GM23338 (cell line): ENCODE data around the gene LEFTY1. TPM values are rescaled to one million over a fixed set of nuclear protein-coding genes. Genes with fewer than 3 reads are reported as not detected.
A peak's percentile ranks its signal among the peaks of the same experiment; 100 is the strongest.

Source experiments
- ATAC-seq: fragments of 200-7000 bp; cut with Tn5 transposase; 3 replicates; pipeline ENCODE4 v1.9.1; 2020
- DNase-seq: peaks from one replicate; pipeline ENCODE4 v3.0.0-alpha.2; 2015; ENCODE audit warnings: low spot score
- H2AFZ ChIP-seq: fragments of 200-600 bp; sonication (generic); 2 replicates; pipeline ENCODE4 v1.8.0; 2016; ENCODE audit warnings: antibody characterized with exemption, mild to moderate bottlenecking, moderate library complexity
- H3F3A ChIP-seq: fragments of 200-600 bp; sonication (generic); replicated peaks from 2 replicates; pipeline ENCODE4 v1.8.0; 2017; ENCODE audit warnings: antibody characterized with exemption, mixed run types, low read depth
- H3K27ac ChIP-seq: fragments of 200-600 bp; sonication (generic); 2 replicates; pipeline ENCODE4 v1.6.1; 2016; ENCODE audit warnings: low read depth
- H3K27me3 ChIP-seq: fragments of 200-600 bp; sonication (generic); 2 replicates; pipeline ENCODE4 v1.8.0; 2016; ENCODE audit warnings: mild to moderate bottlenecking, mixed run types, moderate library complexity; ENCODE audit not compliant: insufficient read depth
- H3K36me3 ChIP-seq: fragments of 200-600 bp; sonication (generic); 2 replicates; pipeline ENCODE4 v1.8.0; 2016; ENCODE audit warnings: mild to moderate bottlenecking; ENCODE audit not compliant: insufficient read depth
- H3K4me1 ChIP-seq: fragments of 200-600 bp; sonication (generic); 2 replicates; pipeline ENCODE4 v1.8.0; 2016; ENCODE audit warnings: mild to moderate bottlenecking, moderate library complexity; ENCODE audit not compliant: insufficient read depth
- H3K4me2 ChIP-seq: fragments of 200-600 bp; sonication (generic); 2 replicates; pipeline ENCODE4 v1.7.1; 2017; ENCODE audit warnings: mixed run types
- H3K4me3 ChIP-seq: fragments of 200-600 bp; sonication (generic); 2 replicates; pipeline ENCODE4 v1.6.1; 2016; ENCODE audit warnings: mixed run types
- H3K79me2 ChIP-seq: fragments of 200-600 bp; sonication (generic); replicated peaks from 2 replicates; pipeline ENCODE4 v1.8.0; 2017; ENCODE audit warnings: mild to moderate bottlenecking; ENCODE audit not compliant: insufficient read depth
- H3K9me2 ChIP-seq: fragments of 200-600 bp; sonication (generic); 2 replicates; pipeline ENCODE4 v1.8.0; 2017; ENCODE audit not compliant: insufficient read depth
- H4K20me1 ChIP-seq: fragments of 200-600 bp; sonication (generic); replicated peaks from 2 replicates; pipeline ENCODE4 v1.8.0; 2017; ENCODE audit warnings: mild to moderate bottlenecking; ENCODE audit not compliant: insufficient read depth
- H3K27ac Mint-ChIP-seq: 2 replicates; pipeline ENCODE4 v1.8.0; 2020; ENCODE audit warnings: inconsistent platforms, mild to moderate bottlenecking, moderate library complexity, mixed read lengths
- H3K27me3 Mint-ChIP-seq: 3 replicates; pipeline ENCODE4 v1.8.0; 2022; ENCODE audit warnings: low read depth, mild to moderate bottlenecking, moderate library complexity, mixed read lengths, inconsistent platforms; ENCODE audit not compliant: insufficient read depth, poor library complexity
- H3K36me3 Mint-ChIP-seq: 3 replicates; pipeline ENCODE4 v1.8.0; 2021; ENCODE audit warnings: low read depth, mild to moderate bottlenecking, inconsistent platforms, moderate library complexity, mixed read lengths
- H3K4me1 Mint-ChIP-seq: 3 replicates; pipeline ENCODE4 v1.8.0; 2020; ENCODE audit warnings: mild to moderate bottlenecking, inconsistent platforms, mixed read lengths
- H3K4me3 Mint-ChIP-seq: 3 replicates; pipeline ENCODE4 v1.8.0; 2021; ENCODE audit warnings: moderate library complexity, mild to moderate bottlenecking, inconsistent platforms, mixed read lengths
- H3K9me3 Mint-ChIP-seq: 3 replicates; pipeline ENCODE4 v1.8.0; 2020; ENCODE audit warnings: moderate library complexity, mild to moderate bottlenecking, inconsistent platforms, mixed read lengths
- EZH2 ChIP-seq: fragments of 200-600 bp; sonication (generic); IDR thresholded peaks from one replicate; pipeline ENCODE4 v1.8.0; 2017; ENCODE audit warnings: antibody characterized with exemption, mild to moderate bottlenecking, low read depth; ENCODE audit not compliant: unreplicated experiment
- EZH2phosphoT487 ChIP-seq: fragments of 200-600 bp; sonication (generic); IDR thresholded peaks from one replicate; pipeline ENCODE4 v1.8.1; 2018; ENCODE audit warnings: antibody characterized with exemption; ENCODE audit not compliant: unreplicated experiment
- JUNB ChIP-seq: IDR thresholded peaks from one replicate; pipeline ENCODE4 v1.6.1; 2016; ENCODE audit warnings: antibody characterized with exemption; ENCODE audit not compliant: unreplicated experiment
- NANOG ChIP-seq: IDR thresholded peaks from 2 replicates; pipeline ENCODE4 v1.6.1; 2016; ENCODE audit warnings: antibody characterized with exemption, borderline replicate concordance
- ZNF114 ChIP-seq: fragments of 250-450 bp; sonication (Bioruptor Pico); IDR thresholded peaks from 2 replicates; pipeline ENCODE4 v1.5.0; 2020; ENCODE audit warnings: mild to moderate bottlenecking, moderate library complexity
- polyA plus RNA-seq: library from polyadenylated mRNA; unstranded; fragments of >200 nt; fragmentation: Nextera tagmentation; extraction: Ambion mirVana; gene quantifications from 2 replicates; pipeline ENCODE4 v1.2.1, GENCODE V29; 2016
- total RNA-seq: library from RNA; depleted of rRNA; stranded (reverse); fragments of >200 nt; shearing (Covaris generic); gene quantifications from 2 replicates; pipeline ENCODE4 v1.2.3, GENCODE V29; 2014
- TF ChIP-seq, protein P1 (sequence below): IDR thresholded peaks from 2 replicates; pipeline ENCODE4 v1.6.1; 2016; ENCODE audit warnings: antibody characterized with exemption
- TF ChIP-seq, protein P2 (sequence below): IDR thresholded peaks from one replicate; pipeline ENCODE4 v1.6.1; 2018; ENCODE audit warnings: antibody characterized with exemption; ENCODE audit not compliant: unreplicated experiment
- TF ChIP-seq, protein P3 (sequence below): fragments of 250-450 bp; sonication (Bioruptor Pico); IDR thresholded peaks from 2 replicates; pipeline ENCODE4 v1.5.0; 2020; ENCODE audit warnings: mild to moderate bottlenecking, moderate library complexity

LEFTY1 gene
- total and polyA plus RNA-seq, 2 experiments from 2014 or later = 27.5 to 65.4 TPM

DNA sequence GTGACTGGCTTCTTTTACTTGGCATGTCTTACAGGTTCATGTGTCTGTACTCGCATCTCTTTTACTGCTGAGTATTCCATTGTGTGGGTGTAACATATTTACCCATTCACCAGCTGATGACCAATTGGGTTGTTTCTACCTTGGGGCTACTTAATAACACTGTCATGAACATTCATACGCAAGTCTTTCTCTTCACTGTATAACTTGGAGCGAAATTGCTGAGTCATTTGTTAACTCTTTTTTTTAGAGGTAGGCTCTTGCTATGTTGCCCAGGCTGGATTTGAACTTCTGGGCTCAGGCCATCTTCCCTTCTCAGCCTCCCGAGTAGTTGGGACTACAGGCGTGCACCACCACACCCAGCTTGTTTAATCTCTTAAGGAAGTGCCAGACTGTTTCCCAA is 28.6 kb upstream of the LEFTY1 start:
- H3K9me3 Mint-ChIP-seq = no peaks in the 10 kb centered on the region
- H2AFZ ChIP-seq = no peak overlapping the region
- H3K4me1 Mint-ChIP-seq = peaks cover 11% of the 10 kb centered on the region
- H3K4me3 ChIP-seq = no peak overlapping the region
- 0 out of 2 replicates have a peak, but pooled peaks cover 5% of the 10 kb centered on the region for H4K20me1 ChIP-seq
- no peak overlapping the region for H3K4me2 ChIP-seq
- no peaks in the 10 kb centered on the region for H3K27me3 ChIP-seq
- peaks cover 29% of the 10 kb centered on the region for H3K36me3 ChIP-seq
- H3K27ac Mint-ChIP-seq = peak overlapping the region; percentile 41; the same call in 1 of the 2 replicates
- H3K36me3 Mint-ChIP-seq = peaks cover 57% of the 10 kb centered on the region
- H3K27ac ChIP-seq = no peak overlapping the region
- TF ChIP-seq, protein P1, sequence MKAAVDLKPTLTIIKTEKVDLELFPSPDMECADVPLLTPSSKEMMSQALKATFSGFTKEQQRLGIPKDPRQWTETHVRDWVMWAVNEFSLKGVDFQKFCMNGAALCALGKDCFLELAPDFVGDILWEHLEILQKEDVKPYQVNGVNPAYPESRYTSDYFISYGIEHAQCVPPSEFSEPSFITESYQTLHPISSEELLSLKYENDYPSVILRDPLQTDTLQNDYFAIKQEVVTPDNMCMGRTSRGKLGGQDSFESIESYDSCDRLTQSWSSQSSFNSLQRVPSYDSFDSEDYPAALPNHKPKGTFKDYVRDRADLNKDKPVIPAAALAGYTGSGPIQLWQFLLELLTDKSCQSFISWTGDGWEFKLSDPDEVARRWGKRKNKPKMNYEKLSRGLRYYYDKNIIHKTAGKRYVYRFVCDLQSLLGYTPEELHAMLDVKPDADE = no peak
- TF ChIP-seq EZH2 (no peak), EZH2phosphoT487 (no peak), NANOG (no peak), JUNB (no peak), ZNF114 (CRISPR knock-in tag) (no peak)
- TF ChIP-seq, protein P2, sequence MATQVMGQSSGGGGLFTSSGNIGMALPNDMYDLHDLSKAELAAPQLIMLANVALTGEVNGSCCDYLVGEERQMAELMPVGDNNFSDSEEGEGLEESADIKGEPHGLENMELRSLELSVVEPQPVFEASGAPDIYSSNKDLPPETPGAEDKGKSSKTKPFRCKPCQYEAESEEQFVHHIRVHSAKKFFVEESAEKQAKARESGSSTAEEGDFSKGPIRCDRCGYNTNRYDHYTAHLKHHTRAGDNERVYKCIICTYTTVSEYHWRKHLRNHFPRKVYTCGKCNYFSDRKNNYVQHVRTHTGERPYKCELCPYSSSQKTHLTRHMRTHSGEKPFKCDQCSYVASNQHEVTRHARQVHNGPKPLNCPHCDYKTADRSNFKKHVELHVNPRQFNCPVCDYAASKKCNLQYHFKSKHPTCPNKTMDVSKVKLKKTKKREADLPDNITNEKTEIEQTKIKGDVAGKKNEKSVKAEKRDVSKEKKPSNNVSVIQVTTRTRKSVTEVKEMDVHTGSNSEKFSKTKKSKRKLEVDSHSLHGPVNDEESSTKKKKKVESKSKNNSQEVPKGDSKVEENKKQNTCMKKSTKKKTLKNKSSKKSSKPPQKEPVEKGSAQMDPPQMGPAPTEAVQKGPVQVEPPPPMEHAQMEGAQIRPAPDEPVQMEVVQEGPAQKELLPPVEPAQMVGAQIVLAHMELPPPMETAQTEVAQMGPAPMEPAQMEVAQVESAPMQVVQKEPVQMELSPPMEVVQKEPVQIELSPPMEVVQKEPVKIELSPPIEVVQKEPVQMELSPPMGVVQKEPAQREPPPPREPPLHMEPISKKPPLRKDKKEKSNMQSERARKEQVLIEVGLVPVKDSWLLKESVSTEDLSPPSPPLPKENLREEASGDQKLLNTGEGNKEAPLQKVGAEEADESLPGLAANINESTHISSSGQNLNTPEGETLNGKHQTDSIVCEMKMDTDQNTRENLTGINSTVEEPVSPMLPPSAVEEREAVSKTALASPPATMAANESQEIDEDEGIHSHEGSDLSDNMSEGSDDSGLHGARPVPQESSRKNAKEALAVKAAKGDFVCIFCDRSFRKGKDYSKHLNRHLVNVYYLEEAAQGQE = no peak
- TF ChIP-seq, protein P3, sequence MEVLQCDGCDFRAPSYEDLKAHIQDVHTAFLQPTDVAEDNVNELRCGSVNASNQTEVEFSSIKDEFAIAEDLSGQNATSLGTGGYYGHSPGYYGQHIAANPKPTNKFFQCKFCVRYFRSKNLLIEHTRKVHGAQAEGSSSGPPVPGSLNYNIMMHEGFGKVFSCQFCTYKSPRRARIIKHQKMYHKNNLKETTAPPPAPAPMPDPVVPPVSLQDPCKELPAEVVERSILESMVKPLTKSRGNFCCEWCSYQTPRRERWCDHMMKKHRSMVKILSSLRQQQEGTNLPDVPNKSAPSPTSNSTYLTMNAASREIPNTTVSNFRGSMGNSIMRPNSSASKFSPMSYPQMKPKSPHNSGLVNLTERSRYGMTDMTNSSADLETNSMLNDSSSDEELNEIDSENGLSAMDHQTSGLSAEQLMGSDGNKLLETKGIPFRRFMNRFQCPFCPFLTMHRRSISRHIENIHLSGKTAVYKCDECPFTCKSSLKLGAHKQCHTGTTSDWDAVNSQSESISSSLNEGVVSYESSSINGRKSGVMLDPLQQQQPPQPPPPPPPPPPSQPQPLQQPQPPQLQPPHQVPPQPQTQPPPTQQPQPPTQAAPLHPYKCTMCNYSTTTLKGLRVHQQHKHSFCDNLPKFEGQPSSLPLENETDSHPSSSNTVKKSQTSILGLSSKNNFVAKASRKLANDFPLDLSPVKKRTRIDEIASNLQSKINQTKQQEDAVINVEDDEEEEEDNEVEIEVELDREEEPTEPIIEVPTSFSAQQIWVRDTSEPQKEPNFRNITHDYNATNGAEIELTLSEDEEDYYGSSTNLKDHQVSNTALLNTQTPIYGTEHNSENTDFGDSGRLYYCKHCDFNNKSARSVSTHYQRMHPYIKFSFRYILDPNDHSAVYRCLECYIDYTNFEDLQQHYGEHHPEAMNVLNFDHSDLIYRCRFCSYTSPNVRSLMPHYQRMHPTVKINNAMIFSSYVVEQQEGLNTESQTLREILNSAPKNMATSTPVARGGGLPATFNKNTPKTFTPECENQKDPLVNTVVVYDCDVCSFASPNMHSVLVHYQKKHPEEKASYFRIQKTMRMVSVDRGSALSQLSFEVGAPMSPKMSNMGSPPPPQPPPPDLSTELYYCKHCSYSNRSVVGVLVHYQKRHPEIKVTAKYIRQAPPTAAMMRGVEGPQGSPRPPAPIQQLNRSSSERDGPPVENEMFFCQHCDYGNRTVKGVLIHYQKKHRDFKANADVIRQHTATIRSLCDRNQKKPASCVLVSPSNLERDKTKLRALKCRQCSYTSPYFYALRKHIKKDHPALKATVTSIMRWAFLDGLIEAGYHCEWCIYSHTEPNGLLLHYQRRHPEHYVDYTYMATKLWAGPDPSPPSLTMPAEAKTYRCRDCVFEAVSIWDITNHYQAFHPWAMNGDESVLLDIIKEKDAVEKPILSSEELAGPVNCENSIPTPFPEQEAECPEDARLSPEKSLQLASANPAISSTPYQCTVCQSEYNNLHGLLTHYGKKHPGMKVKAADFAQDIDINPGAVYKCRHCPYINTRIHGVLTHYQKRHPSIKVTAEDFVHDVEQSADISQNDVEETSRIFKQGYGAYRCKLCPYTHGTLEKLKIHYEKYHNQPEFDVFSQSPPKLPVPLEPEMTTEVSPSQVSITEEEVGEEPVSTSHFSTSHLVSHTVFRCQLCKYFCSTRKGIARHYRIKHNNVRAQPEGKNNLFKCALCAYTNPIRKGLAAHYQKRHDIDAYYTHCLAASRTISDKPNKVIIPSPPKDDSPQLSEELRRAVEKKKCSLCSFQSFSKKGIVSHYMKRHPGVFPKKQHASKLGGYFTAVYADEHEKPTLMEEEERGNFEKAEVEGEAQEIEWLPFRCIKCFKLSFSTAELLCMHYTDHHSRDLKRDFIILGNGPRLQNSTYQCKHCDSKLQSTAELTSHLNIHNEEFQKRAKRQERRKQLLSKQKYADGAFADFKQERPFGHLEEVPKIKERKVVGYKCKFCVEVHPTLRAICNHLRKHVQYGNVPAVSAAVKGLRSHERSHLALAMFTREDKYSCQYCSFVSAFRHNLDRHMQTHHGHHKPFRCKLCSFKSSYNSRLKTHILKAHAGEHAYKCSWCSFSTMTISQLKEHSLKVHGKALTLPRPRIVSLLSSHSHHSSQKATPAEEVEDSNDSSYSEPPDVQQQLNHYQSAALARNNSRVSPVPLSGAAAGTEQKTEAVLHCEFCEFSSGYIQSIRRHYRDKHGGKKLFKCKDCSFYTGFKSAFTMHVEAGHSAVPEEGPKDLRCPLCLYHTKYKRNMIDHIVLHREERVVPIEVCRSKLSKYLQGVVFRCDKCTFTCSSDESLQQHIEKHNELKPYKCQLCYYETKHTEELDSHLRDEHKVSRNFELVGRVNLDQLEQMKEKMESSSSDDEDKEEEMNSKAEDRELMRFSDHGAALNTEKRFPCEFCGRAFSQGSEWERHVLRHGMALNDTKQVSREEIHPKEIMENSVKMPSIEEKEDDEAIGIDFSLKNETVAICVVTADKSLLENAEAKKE (CRISPR knock-in tag) = no peak
- DNase-seq (no peak), ATAC-seq (no peak)
- H3K79me2 ChIP-seq = peaks cover 8% of the 10 kb centered on the region
- H3K9me2 ChIP-seq = no peaks in the 10 kb centered on the region
- H3K27me3 Mint-ChIP-seq = peaks cover 5% of the 10 kb centered on the region
- peaks cover 5% of the 10 kb centered on the region for H3K4me1 ChIP-seq
- H3K4me3 Mint-ChIP-seq = no peak overlapping the region
- H3F3A ChIP-seq = peaks cover 12% of the 10 kb centered on the region; the same call in 1 of the 2 replicates
